Muscle of leg (tissue), 11 donors: ENCODE data around the gene CAMTA1. TPM values are rescaled to one million over a fixed set of nuclear protein-coding genes. Genes with fewer than 3 reads are reported as not detected.

Source experiments
- DNase-seq: peaks from one replicate; pipeline ENCODE4 v3.0.0; 2013
- H3K27ac ChIP-seq: one replicate; pipeline ENCODE4 v1.5.1; 2013; ENCODE audit warnings: mild to moderate bottlenecking, low read length, control low read depth
- H3K27me3 ChIP-seq: one replicate; pipeline ENCODE4 v1.6.1; 2013; ENCODE audit warnings: low read length; ENCODE audit not compliant: control insufficient read depth, insufficient read depth
- H3K36me3 ChIP-seq: one replicate; pipeline ENCODE4 v1.6.1; 2013; ENCODE audit warnings: low read length; ENCODE audit not compliant: control insufficient read depth, insufficient read depth
- H3K4me1 ChIP-seq: one replicate; pipeline ENCODE4 v1.6.1; 2013; ENCODE audit warnings: low read length; ENCODE audit not compliant: control insufficient read depth, insufficient read depth
- H3K4me3 ChIP-seq: one replicate; pipeline ENCODE4 v1.5.1; 2013; ENCODE audit warnings: low read length, control low read depth
- H3K9me3 ChIP-seq: replicated peaks from 2 replicates; pipeline ENCODE4 v1.6.1; 2013; ENCODE audit warnings: low read depth, low read length; ENCODE audit not compliant: control insufficient read depth
- WGBS: methylation state at CpG from one replicate; pipeline ENCODE4 v1.1.5; 2013; ENCODE audit warnings: missing lambda C conversion rate; ENCODE audit not compliant: insufficient coverage; 5-methylcytosine and 5-hydroxymethylcytosine counted together
- polyA plus RNA-seq, 8 donors: library from polyadenylated mRNA; unstranded; fragments of 120-200 nt; gene quantifications; one replicate each; pipeline versions ENCODE4 v1.2.1 to v1.2.3, GENCODE V29; 2013; ENCODE audit warnings: inconsistent platforms in 1 of 8, low replicate concordance in 1 of 8; ENCODE audit not compliant: insufficient read length in 8 of 8, insufficient read depth in 1 of 8
- total RNA-seq: library from RNA; stranded (reverse); fragments of 120-200 nt; gene quantifications from one replicate; pipeline ENCODE4 v1.2.4, GENCODE V29; 2013

Gene CAMTA1
- total and polyA plus RNA-seq, 9 donors = 36.4 to 56.4 (median 47.7) TPM

- Histone ChIP-seq H3K9me3 (no peaks in the 10 kb centered on the region), H3K27me3 (peaks cover 5% of the 10 kb centered on the region), H3K36me3 (no peaks in the 10 kb centered on the region), H3K27ac (no peak overlapping the region), H3K4me3 (no peak overlapping the region), H3K4me1 (peaks cover 19% of the 10 kb centered on the region)
- DNase-seq = no peak
- 81% methylated on average over 4 of the region's 4 CpGs for WGBS
These were observed 889.7 kb downstream of the CAMTA1 start for GRCh38 chr1:7674972-7675371.

DNA sequence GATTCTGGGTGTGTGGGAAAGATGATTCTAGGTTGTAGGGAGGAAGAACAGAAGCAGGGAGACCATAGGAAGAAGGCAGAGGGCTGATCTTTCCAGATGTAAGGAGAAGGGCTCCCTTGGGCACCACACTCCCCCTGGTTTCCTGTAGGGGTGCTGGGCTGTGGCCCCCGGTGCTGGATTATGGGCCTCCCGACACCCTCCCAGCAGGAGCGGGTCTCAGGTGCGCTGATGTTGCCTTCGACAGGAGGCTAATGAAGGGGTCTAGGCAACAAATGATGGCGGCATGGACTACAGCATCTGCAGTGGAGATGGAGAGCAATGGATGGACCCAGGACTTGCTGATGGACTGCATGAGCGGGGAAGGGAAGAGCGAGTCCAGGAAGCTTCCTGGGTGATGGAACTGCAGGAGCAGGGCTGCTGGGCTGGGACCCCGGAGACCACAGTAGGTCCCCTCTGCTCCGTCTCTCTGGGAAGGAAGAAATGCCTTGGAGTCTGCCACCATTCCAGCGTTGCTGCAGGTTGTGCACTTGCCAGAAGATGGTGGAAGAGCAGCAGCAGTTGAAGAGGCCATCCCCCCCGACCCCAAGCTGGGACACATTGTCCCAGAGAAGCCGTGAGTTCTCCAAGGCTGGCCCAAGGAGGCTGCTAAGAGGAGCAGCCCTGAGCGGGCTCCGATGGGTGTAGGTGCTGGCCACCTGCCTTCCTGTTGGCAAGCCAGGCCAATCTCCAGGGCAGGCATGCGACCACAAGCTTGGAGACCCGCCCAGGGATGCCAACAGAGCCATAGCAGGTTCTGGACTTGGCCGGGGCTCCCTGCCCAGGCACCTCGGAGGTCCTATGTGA is 890.4 kb downstream of the CAMTA1 start:
- DNase-seq = no peak
- peaks cover 3% of the 10 kb centered on the region for H3K27me3 ChIP-seq
- H3K27ac ChIP-seq = no peak overlapping the region
- H3K36me3 ChIP-seq = no peaks in the 10 kb centered on the region
- 84% methylated on average over 18 of the region's 19 CpGs for WGBS
- H3K4me1 ChIP-seq = peaks cover 12% of the 10 kb centered on the region
- no peak overlapping the region for H3K4me3 ChIP-seq
- H3K9me3 ChIP-seq = no peaks in the 10 kb centered on the region

- Histone ChIP-seq H3K36me3 (no peaks in the 10 kb centered on the region), H3K27me3 (peaks cover 3% of the 10 kb centered on the region), H3K9me3 (no peaks in the 10 kb centered on the region), H3K4me3 (no peak overlapping the region), H3K27ac (no peak overlapping the region), H3K4me1 (peaks cover 15% of the 10 kb centered on the region)
- DNase-seq = no peak
- 81% methylated on average over 12 of the region's 15 CpGs for WGBS
These were observed 891.2 kb downstream of the CAMTA1 start for GRCh38 chr1:7676274-7676945.

DNA sequence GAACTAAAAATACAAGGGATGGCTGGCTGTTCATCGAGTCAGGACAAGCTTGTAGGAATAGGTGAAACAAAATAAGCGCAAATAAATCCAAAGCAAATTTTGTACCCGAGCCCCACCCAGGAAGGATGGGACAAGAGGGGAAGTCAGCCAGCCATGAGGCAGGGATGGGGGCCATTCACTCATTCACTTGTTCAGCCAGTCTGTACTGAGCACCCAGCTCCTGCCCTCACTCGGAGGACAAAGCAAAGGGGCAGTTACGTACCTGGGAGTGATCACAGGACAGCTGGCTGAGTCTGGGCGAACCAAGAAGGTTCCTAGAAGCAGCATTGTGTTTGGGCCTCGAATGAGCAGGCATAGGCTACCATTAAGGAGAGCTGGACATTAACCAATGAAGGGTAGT is 891.9 kb downstream of the CAMTA1 start:
- WGBS = 93% methylated on average over 7 of the region's 7 CpGs

GRCh38 chr1:7677815-7678214 is 892.6 kb downstream of the CAMTA1 start:
- Histone ChIP-seq H3K4me1 (peaks cover 15% of the 10 kb centered on the region), H3K9me3 (no peaks in the 10 kb centered on the region), H3K4me3 (no peak overlapping the region), H3K27me3 (peaks cover 3% of the 10 kb centered on the region), H3K27ac (no peak overlapping the region), H3K36me3 (no peaks in the 10 kb centered on the region)
- no peak for DNase-seq
- 78% methylated on average over 10 of the region's 10 CpGs for WGBS

More for the DNA sequence above, 891.9 kb downstream of the CAMTA1 start:
- H3K36me3 ChIP-seq = no peaks in the 10 kb centered on the region
- H3K9me3 ChIP-seq = no peaks in the 10 kb centered on the region
- peaks cover 15% of the 10 kb centered on the region for H3K4me1 ChIP-seq
- H3K4me3 ChIP-seq = no peak overlapping the region
- no peak overlapping the region for H3K27ac ChIP-seq
- peaks cover 3% of the 10 kb centered on the region for H3K27me3 ChIP-seq
- DNase-seq = no peak

- no peaks in the 10 kb centered on the region for H3K36me3 ChIP-seq
- WGBS = 74% methylated on average over 7 of the region's 9 CpGs
These were observed 893.4 kb downstream of the CAMTA1 start for GRCh38 chr1:7678491-7679158.

GRCh38 chr1:7679159-7679872 is 894.1 kb downstream of the CAMTA1 start:
- Histone ChIP-seq H3K27me3 (peaks cover 3% of the 10 kb centered on the region), H3K4me3 (peak overlapping the region; percentile 63), H3K27ac (peak overlapping the region; percentile 25), H3K9me3 (no peaks in the 10 kb centered on the region), H3K36me3 (no peaks in the 10 kb centered on the region), H3K4me1 (peaks cover 24% of the 10 kb centered on the region)
- WGBS = 75% methylated on average over 12 of the region's 17 CpGs
- DNase-seq = no peak

More at GRCh38 chr1:7678491-7679158, 893.4 kb downstream of the CAMTA1 start:
- no peak overlapping the region for H3K27ac ChIP-seq
- H3K27me3 ChIP-seq = peaks cover 3% of the 10 kb centered on the region
- no peak for DNase-seq
- H3K9me3 ChIP-seq = no peaks in the 10 kb centered on the region
- peaks cover 17% of the 10 kb centered on the region for H3K4me1 ChIP-seq
- H3K4me3 ChIP-seq = no peak overlapping the region

- Histone ChIP-seq H3K27ac (peak overlapping the region; percentile 25), H3K4me1 (peaks cover 28% of the 10 kb centered on the region), H3K27me3 (peaks cover 3% of the 10 kb centered on the region), H3K9me3 (no peaks in the 10 kb centered on the region), H3K36me3 (no peaks in the 10 kb centered on the region), H3K4me3 (peak overlapping the region; percentile 63)
- no peak for DNase-seq
- WGBS = 0% methylated on average over 4 of the region's 14 CpGs
These were observed 894.6 kb downstream of the CAMTA1 start for GRCh38 chr1:7679873-7680206.

GRCh38 chr1:7680207-7680954 is 895.1 kb downstream of the CAMTA1 start:
- Histone ChIP-seq H3K27ac (peak overlapping the region; percentile 47), H3K36me3 (no peaks in the 10 kb centered on the region), H3K27me3 (peaks cover 3% of the 10 kb centered on the region), H3K4me3 (peak overlapping the region; percentile 63), H3K4me1 (peaks cover 28% of the 10 kb centered on the region), H3K9me3 (no peaks in the 10 kb centered on the region)
- DNase-seq = peak; percentile 84
- WGBS = under 1% methylated on average over 73 of the region's 89 CpGs
